Trophoblast cell (in vitro differentiated cells and primary cell): ENCODE data around the gene CUX1.

ENCODE experiments used
- DNase-seq, 2 donors: peaks; one replicate each; pipeline ENCODE4 v3.0.0-alpha.2; 2016
- H2AFZ ChIP-seq: 2 replicates; pipeline ENCODE4 v1.6.1; 2013; ENCODE audit warnings: low read length, moderate library complexity, mild to moderate bottlenecking; ENCODE audit not compliant: insufficient read depth, poor library complexity
- H2AK5ac ChIP-seq: 2 replicates; pipeline ENCODE4 v1.6.1; 2013; ENCODE audit warnings: mild to moderate bottlenecking, low read length
- H2BK120ac ChIP-seq: 2 replicates; pipeline ENCODE4 v1.6.1; 2013; ENCODE audit warnings: low read length, mild to moderate bottlenecking, moderate library complexity; ENCODE audit not compliant: insufficient read depth, poor library complexity
- H2BK12ac ChIP-seq: 2 replicates; pipeline ENCODE4 v1.6.1; 2013; ENCODE audit warnings: mild to moderate bottlenecking, low read length, moderate library complexity
- H2BK5ac ChIP-seq: 2 replicates; pipeline ENCODE4 v1.6.1; 2013; ENCODE audit warnings: low read length, low read depth, moderate library complexity, mild to moderate bottlenecking; ENCODE audit not compliant: poor library complexity
- H3K14ac ChIP-seq: 2 replicates; pipeline ENCODE4 v1.6.1; 2013; ENCODE audit warnings: mild to moderate bottlenecking, low read length
- H3K18ac ChIP-seq: 2 replicates; pipeline ENCODE4 v1.6.1; 2013; ENCODE audit warnings: mild to moderate bottlenecking, low read length
- H3K23ac ChIP-seq: 2 replicates; pipeline ENCODE4 v1.6.1; 2013; ENCODE audit warnings: low read length
- H3K27ac ChIP-seq: 2 replicates; pipeline ENCODE4 v1.5.1; 2013; ENCODE audit warnings: low read depth, mild to moderate bottlenecking, inconsistent platforms, low read length, moderate library complexity
- H3K27me3 ChIP-seq: 2 replicates; pipeline ENCODE4 v1.6.1; 2013; ENCODE audit warnings: inconsistent platforms, mild to moderate bottlenecking, low read length, moderate library complexity; ENCODE audit not compliant: insufficient read depth
- H3K36me3 ChIP-seq, 2 experiments: 1 replicate in 1 of 2; 2 replicates in 1 of 2; pipeline ENCODE4 v1.6.1; 2013; ENCODE audit warnings: low read length in 2 of 2, mild to moderate bottlenecking in 2 of 2, moderate library complexity in 1 of 2; ENCODE audit not compliant: insufficient read depth in 2 of 2, control insufficient read depth in 1 of 2
- H3K4ac ChIP-seq: 2 replicates; pipeline ENCODE4 v1.6.1; 2013; ENCODE audit warnings: low read depth, mild to moderate bottlenecking, low read length, moderate library complexity
- H3K4me1 ChIP-seq, 2 experiments: 1 replicate in 1 of 2; 2 replicates in 1 of 2; pipeline ENCODE4 v1.6.1; 2013; ENCODE audit warnings: low read length in 2 of 2, mild to moderate bottlenecking in 2 of 2, moderate library complexity in 1 of 2; ENCODE audit not compliant: insufficient read depth in 2 of 2, control insufficient read depth in 1 of 2
- H3K4me2 ChIP-seq: 2 replicates; pipeline ENCODE4 v1.6.1; 2013; ENCODE audit warnings: inconsistent platforms, mild to moderate bottlenecking, low read length, moderate library complexity
- H3K4me3 ChIP-seq: 2 replicates; pipeline ENCODE4 v1.5.1; 2013; ENCODE audit warnings: mild to moderate bottlenecking, low read depth, low read length, inconsistent platforms
- H3K79me1 ChIP-seq: one replicate; pipeline ENCODE4 v1.6.1; 2013; ENCODE audit warnings: low read length
- H3K79me2 ChIP-seq: 2 replicates; pipeline ENCODE4 v1.6.1; 2013; ENCODE audit warnings: low read length, mild to moderate bottlenecking; ENCODE audit not compliant: control insufficient read depth, insufficient read depth, poor library complexity
- H3K9ac ChIP-seq: 2 replicates; pipeline ENCODE4 v1.6.1; 2013; ENCODE audit warnings: mild to moderate bottlenecking, low read length
- H3K9me3 ChIP-seq: 2 replicates; pipeline ENCODE4 v1.6.1; 2013; ENCODE audit warnings: low read depth, mild to moderate bottlenecking, control low read depth, inconsistent platforms, low read length; ENCODE audit not compliant: insufficient read depth
- H4K12ac ChIP-seq: 2 replicates; pipeline ENCODE4 v1.6.1; 2013; ENCODE audit warnings: low read depth, mild to moderate bottlenecking, low read length, moderate library complexity
- H4K8ac ChIP-seq: 2 replicates; pipeline ENCODE4 v1.6.1; 2013; ENCODE audit warnings: low read depth, mild to moderate bottlenecking, low read length, moderate library complexity
- H4K91ac ChIP-seq: one replicate; pipeline ENCODE4 v1.6.1; 2013; ENCODE audit warnings: low read depth, mild to moderate bottlenecking, low read length, moderate library complexity
- WGBS: extraction: QIAGEN DNeasy Blood & Tissue Kit; methylation state at CpG from one replicate; pipeline ENCODE4 v1.1.7; 2013; ENCODE audit warnings: missing lambda C conversion rate; ENCODE audit not compliant: insufficient read length, insufficient coverage; ENCODE audit errors: extremely low coverage; 5-methylcytosine and 5-hydroxymethylcytosine counted together

CUX1 gene

GRCh38 chr7:101862280-101863220 lies 45.1 kb downstream of the CUX1 start:
- Histone ChIP-seq H2AK5ac (no peak overlapping the region), H3K14ac (no peak overlapping the region), H4K8ac (no peak overlapping the region), H3K23ac (no peak overlapping the region), H3K27ac (no peak overlapping the region), H3K9ac (no peak overlapping the region), H3K4me2 (no peak overlapping the region), H3K79me2 (peaks cover 6% of the 10 kb centered on the region), H4K12ac (no peak overlapping the region), H3K4me3 (no peak overlapping the region), H3K79me1 (no peaks in the 10 kb centered on the region), H3K27me3 (no peaks in the 10 kb centered on the region), H2BK120ac (no peak overlapping the region), H3K4ac (peak overlapping the region; percentile 33), H3K9me3 (no peaks in the 10 kb centered on the region), H3K4me1 (peaks cover 6% of the 10 kb centered on the region in 2 experiments), H3K18ac (peak overlapping the region; percentile 29), H4K91ac (no peak overlapping the region), H2BK12ac (no peak overlapping the region), H2AFZ (no peak overlapping the region), H3K36me3 (no peaks in the 10 kb centered on the region), H2BK5ac (no peak overlapping the region)
- DNase-seq = no peak
- no CpG with 5 or more reads among the region's 18 CpGs for WGBS

GRCh38 chr7:101863598-101863997 lies 46.2 kb downstream of the CUX1 start:
- WGBS = no CpG with 5 or more reads among the region's 6 CpGs
- Histone ChIP-seq H3K79me1 (no peaks in the 10 kb centered on the region), H3K18ac (no peak overlapping the region), H2BK12ac (no peak overlapping the region), H3K23ac (no peak overlapping the region), H3K9ac (no peak overlapping the region), H2BK120ac (no peak overlapping the region), H2AFZ (no peak overlapping the region), H3K14ac (no peak overlapping the region), H3K36me3 (no peaks in the 10 kb centered on the region), H3K4me1 (peaks cover 8 to 11% of the 10 kb centered on the region in 2 experiments), H3K79me2 (peaks cover 7% of the 10 kb centered on the region), H2AK5ac (no peak overlapping the region), H3K4me3 (no peak overlapping the region), H3K27me3 (no peaks in the 10 kb centered on the region), H3K9me3 (no peaks in the 10 kb centered on the region), H3K4me2 (no peak overlapping the region), H4K91ac (no peak overlapping the region), H3K27ac (no peak overlapping the region), H3K4ac (peak overlapping the region; percentile 2), H4K12ac (no peak overlapping the region), H2BK5ac (no peak overlapping the region), H4K8ac (no peak overlapping the region)
- no peak for DNase-seq

GRCh38 chr7:101864039-101864438 lies 46.6 kb downstream of the CUX1 start:
- no peak overlapping the region for H2AK5ac ChIP-seq
- H3K18ac ChIP-seq = no peak overlapping the region
- H3K4ac ChIP-seq = peak overlapping the region; percentile 2
- no peaks in the 10 kb centered on the region for H3K27me3 ChIP-seq
- H2BK5ac ChIP-seq = no peak overlapping the region
- H4K8ac ChIP-seq = no peak overlapping the region
- no peak overlapping the region for H3K9ac ChIP-seq
- no peak overlapping the region for H2BK12ac ChIP-seq
- H4K91ac ChIP-seq = no peak overlapping the region
- H3K4me3 ChIP-seq = no peak overlapping the region
- H3K9me3 ChIP-seq = no peaks in the 10 kb centered on the region
- no peak overlapping the region for H3K23ac ChIP-seq
- H3K36me3 ChIP-seq = no peaks in the 10 kb centered on the region
- no peaks in the 10 kb centered on the region for H3K79me1 ChIP-seq
- peaks cover 6% of the 10 kb centered on the region for H3K79me2 ChIP-seq
- no peak overlapping the region for H2BK120ac ChIP-seq
- peaks cover 8 to 15% of the 10 kb centered on the region in 2 experiments for H3K4me1 ChIP-seq
- H3K14ac ChIP-seq = no peak overlapping the region
- no peak overlapping the region for H2AFZ ChIP-seq
- no peak for DNase-seq
- no CpG with 5 or more reads among the region's 4 CpGs for WGBS
- H3K4me2 ChIP-seq = no peak overlapping the region
- H4K12ac ChIP-seq = no peak overlapping the region
- no peak overlapping the region for H3K27ac ChIP-seq

DNA sequence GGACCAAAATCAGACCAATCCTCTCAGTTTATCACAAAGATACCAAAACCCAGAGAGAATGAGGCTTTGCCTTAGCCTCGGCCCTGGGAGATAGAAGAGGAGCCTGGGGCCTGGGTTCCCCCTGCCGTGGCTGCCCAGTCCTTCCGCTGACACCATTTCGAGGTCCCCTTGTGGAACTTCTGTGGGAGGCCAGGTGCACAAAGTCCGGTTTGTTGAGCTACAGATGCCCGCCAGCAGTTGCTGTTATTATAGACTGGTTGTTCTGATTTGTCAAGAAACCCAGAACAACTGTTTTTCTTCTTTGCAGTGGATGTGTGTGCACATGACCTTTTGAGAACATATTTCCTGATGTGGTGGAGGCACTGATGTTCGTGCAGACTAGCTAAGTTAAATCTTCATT lies 47.6 kb downstream of the CUX1 start:
- no peak overlapping the region for H2BK120ac ChIP-seq
- no peaks in the 10 kb centered on the region for H3K27me3 ChIP-seq
- H3K4me3 ChIP-seq = no peak overlapping the region
- H3K79me1 ChIP-seq = peaks cover 6% of the 10 kb centered on the region
- H2AK5ac ChIP-seq = no peak overlapping the region
- peaks cover 18 to 25% of the 10 kb centered on the region in 2 experiments for H3K4me1 ChIP-seq
- no peak overlapping the region for H3K14ac ChIP-seq
- no peak overlapping the region for H2BK12ac ChIP-seq
- no peak overlapping the region for H3K9ac ChIP-seq
- H4K12ac ChIP-seq = no peak overlapping the region
- no peak overlapping the region for H3K18ac ChIP-seq
- peaks cover 2% of the 10 kb centered on the region for H3K9me3 ChIP-seq
- H3K4ac ChIP-seq = peak overlapping the region; percentile 17
- H2AFZ ChIP-seq = no peak overlapping the region
- DNase-seq = no peak
- H3K27ac ChIP-seq = no peak overlapping the region
- no peak overlapping the region for H2BK5ac ChIP-seq
- H4K8ac ChIP-seq = no peak overlapping the region
- no peaks in the 10 kb centered on the region for H3K36me3 ChIP-seq
- H3K23ac ChIP-seq = no peak overlapping the region
- H4K91ac ChIP-seq = no peak overlapping the region
- WGBS = no CpG with 5 or more reads among the region's 7 CpGs
- H3K4me2 ChIP-seq = no peak overlapping the region
- H3K79me2 ChIP-seq = peaks cover 8% of the 10 kb centered on the region
